Left colon (tissue), 2 donors: ENCODE data around the gene MROH9. TPM values are rescaled to one million over a fixed set of nuclear protein-coding genes. Genes with fewer than 3 reads are reported as not detected.
"Not testable (repeated sequence)": the region's sequence is repeated elsewhere in the genome, so short reads cannot be mapped to it uniquely, and the experiment has no call there.

Source experiments
- ATAC-seq: fragments of 200-7000 bp; cut with Tn5 transposase; one replicate; pipeline ENCODE4 v1.9.1; 2020; ENCODE audit warnings: mild to moderate bottlenecking, moderate library complexity
- DNase-seq, 2 donors: peaks; one replicate each; pipeline ENCODE4 v3.0.0-alpha.2; 2020
- intact Hi-C, 2 donors: fragments of 100-400 bp; cut with DNase I in 1 of 2; cut with micrococcal nuclease in 1 of 2; formaldehyde crosslinking; loops; one replicate each; pipeline versions ENCODE4 v1.11.2 to v1.14.0; 2022; cut with DNase I, micrococcal nuclease
- total RNA-seq, 2 donors: library from RNA; stranded (reverse); fragmentation: NEBNext Ultra II Directional; extraction: Animal tissue kit (Norgen Biotek cat#: 25700); gene quantifications; one replicate each; pipeline ENCODE4 v1.2.1, GENCODE V29; 2021
- donor health status: DM: no; HTN: no; CAD: no.
- donor health status: DM: yes; HTN: yes; CAD: no.

Gene MROH9
- total RNA-seq, 2 donors from 2014 or later = not detected

GRCh38 chr1:170939476-170939875 is 4.1 kb downstream of the MROH9 start:
- ATAC-seq (peak; percentile 92), DNase-seq (peak in 1 of 2 donors; percentile 7)
- intact Hi-C loops = no loop called here

GRCh38 chr1:170951744-170952143 is 16.4 kb downstream of the MROH9 start:
- ATAC-seq, intact Hi-C loops: not testable (repeated sequence)

GRCh38 chr1:170959385-170959784 is 24.1 kb downstream of the MROH9 start:
- intact Hi-C loops = no loop called here
- ATAC-seq (no peak), DNase-seq (no peak)

More at GRCh38 chr1:170951744-170952143, 16.4 kb downstream of the MROH9 start:
- DNase-seq = not testable (repeated sequence)

GRCh38 chr1:170964506-170964905 is 29.2 kb downstream of the MROH9 start:
- DNase-seq (no peak), ATAC-seq (no peak)
- intact Hi-C loops = loop anchor here in 1 of 2 donors (10.0 kb wide), 2 partner anchors 260 to 350 kb away; partner anchors contain the start of gene FMO4

GRCh38 chr1:170967042-170967910 is 31.9 kb downstream of the MROH9 start:
- ATAC-seq (peak; percentile 69), DNase-seq (no peak)
- intact Hi-C loops = loop anchor here in 1 of 2 donors (10.0 kb wide), 2 partner anchors 258 to 348 kb away; partner anchors contain the start of gene FMO4

GRCh38 chr1:170970256-170970655 is 34.9 kb downstream of the MROH9 start:
- intact Hi-C loops = no loop called here
- ATAC-seq = no peak
- DNase-seq = no peak

- ATAC-seq = no peak
- intact Hi-C loops = no loop called here
- no peak for DNase-seq
Observed at GRCh38 chr1:170978371-170978910, 43.1 kb downstream of the MROH9 start.

GRCh38 chr1:170985406-170985805 is 50.1 kb downstream of the MROH9 start:
- intact Hi-C loops = no loop called here
- DNase-seq = no peak
- ATAC-seq = no peak

GRCh38 chr1:170986901-170987300 is 51.6 kb downstream of the MROH9 start:
- no peak for ATAC-seq
- DNase-seq = no peak
- intact Hi-C loops = no loop called here

- ATAC-seq (no peak), DNase-seq (no peak)
- intact Hi-C loops = no loop called here
Observed at GRCh38 chr1:170987424-170987823, 52.1 kb downstream of the MROH9 start.

- DNase-seq = no peak
- no peak for ATAC-seq
- intact Hi-C loops = no loop called here
Observed at GRCh38 chr1:170993151-170993550, 57.8 kb downstream of the MROH9 start.

- no peak for ATAC-seq
- no peak for DNase-seq
- intact Hi-C loops = no loop called here
Observed at GRCh38 chr1:170993717-170994116, 58.4 kb downstream of the MROH9 start.

GRCh38 chr1:171014880-171015279 is 79.5 kb downstream of the MROH9 start:
- ATAC-seq (no peak), DNase-seq (no peak)
- intact Hi-C loops = no loop called here

- no peak for ATAC-seq
- intact Hi-C loops = no loop called here
- DNase-seq = no peak
Observed at GRCh38 chr1:171017426-171017825, 82.1 kb downstream of the MROH9 start.

GRCh38 chr1:171019971-171020370 is 84.6 kb downstream of the MROH9 start:
- intact Hi-C loops = no loop called here

GRCh38 chr1:171032822-171033702 is 97.7 kb downstream of the MROH9 start:
- intact Hi-C loops = no loop called here
- DNase-seq (no peak), ATAC-seq (no peak)

More at GRCh38 chr1:171019971-171020370, 84.6 kb downstream of the MROH9 start:
- DNase-seq = no peak
- ATAC-seq = no peak

GRCh38 chr1:171037626-171038025 is 102.3 kb downstream of the MROH9 start:
- DNase-seq (no peak), ATAC-seq (no peak)
- intact Hi-C loops = no loop called here

- no peak for ATAC-seq
- intact Hi-C loops = no loop called here
- no peak for DNase-seq
Observed at GRCh38 chr1:171038284-171038683, 103.0 kb downstream of the MROH9 start.

- ATAC-seq (no peak), DNase-seq (no peak)
- intact Hi-C loops = no loop called here
Observed at GRCh38 chr1:171048014-171048413, 112.7 kb downstream of the MROH9 start.
